Thoracic aorta (tissue), 2 donors: ENCODE results near the gene PPP4R3B. TPM values are rescaled to one million over a fixed set of nuclear protein-coding genes. Genes with fewer than 3 reads are reported as not detected.
A peak's percentile ranks its signal among the peaks of the same experiment; 100 is the strongest.

ENCODE experiments used
- ATAC-seq: fragments of 150-250 bp; one replicate; pipeline ENCODE4 v1.8.0; 2017; ENCODE audit warnings: low read depth; ENCODE audit not compliant: insufficient number of reproducible peaks, low FRiP score
- DNase-seq: peaks from one replicate; pipeline ENCODE4 v3.0.0-alpha.2; 2020; ENCODE audit warnings: low spot score
- H3K27ac ChIP-seq, 2 donors: fragments of 200-600 bp; sonication (generic); 1 replicate in 1 of 2; 2 replicates in 1 of 2; pipeline ENCODE4 v1.5.1; 2016; ENCODE audit warnings: mild to moderate bottlenecking in 2 of 2, moderate library complexity in 2 of 2
- H3K27me3 ChIP-seq: fragments of 200-600 bp; sonication (generic); replicated peaks from 2 replicates; pipeline ENCODE4 v1.6.0; 2016; ENCODE audit warnings: mild to moderate bottlenecking; ENCODE audit not compliant: insufficient read depth
- H3K36me3 ChIP-seq: fragments of 200-600 bp; sonication (generic); one replicate; pipeline ENCODE4 v1.5.1; 2016
- H3K4me1 ChIP-seq, 2 donors: fragments of 200-600 bp; sonication (generic); 1 replicate in 1 of 2; 2 replicates in 1 of 2; pipeline versions ENCODE4 v1.5.1 to v1.6.0; 2016; ENCODE audit warnings: low read depth in 2 of 2, mild to moderate bottlenecking in 1 of 2; ENCODE audit not compliant: control insufficient read depth in 1 of 2
- H3K4me3 ChIP-seq: fragments of 200-600 bp; sonication (generic); 2 replicates; pipeline ENCODE4 v1.5.1; 2016; ENCODE audit warnings: mild to moderate bottlenecking
- H3K9me3 ChIP-seq: fragments of 200-600 bp; sonication (generic); 2 replicates; pipeline ENCODE4 v1.5.1; 2016
- CTCF ChIP-seq: fragments of 200-600 bp; sonication (generic); IDR thresholded peaks from one replicate; pipeline ENCODE4 v1.5.1; 2019; ENCODE audit warnings: antibody characterized with exemption
- total RNA-seq, 2 donors: library from RNA; depleted of rRNA; stranded (reverse); fragments of >200 nt; gene quantifications; one replicate each; pipeline versions ENCODE4 v1.1.0 to v1.2.3, GENCODE V29; 2016

Gene PPP4R3B
- total RNA-seq, 2 donors from 2014 or later: 41.2 to 69.6 TPM

DNA sequence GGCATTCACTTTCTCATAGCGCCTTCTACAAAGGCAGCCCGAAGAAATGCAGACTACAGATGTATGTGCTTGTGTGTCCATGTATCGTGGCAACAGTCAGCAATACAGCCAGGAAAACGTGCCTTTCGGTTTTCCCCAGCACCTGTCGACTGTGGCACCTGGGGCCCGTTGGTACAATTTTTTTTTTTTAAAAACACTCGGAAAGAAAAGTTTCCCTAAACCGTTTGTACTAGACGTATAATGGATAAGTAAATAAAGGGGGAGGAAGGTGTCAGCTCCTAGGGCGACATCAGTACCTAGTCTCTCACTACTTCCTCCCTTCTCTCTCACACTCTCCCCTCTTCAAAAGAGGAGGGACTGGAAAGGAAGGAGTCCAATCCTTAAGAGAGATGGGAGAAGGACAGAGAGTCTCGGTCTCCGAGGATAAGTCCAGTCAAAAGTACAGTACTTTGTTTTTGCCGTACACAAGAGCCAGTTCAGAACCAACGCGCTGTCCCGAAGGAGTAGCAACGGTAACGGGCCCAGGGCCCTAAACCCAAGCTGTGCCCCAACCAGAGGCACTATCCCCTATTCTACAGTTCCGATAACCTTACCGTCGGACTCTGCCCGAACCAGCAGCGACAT lies 759 bp downstream of the PPP4R3B start:
- Histone ChIP-seq H3K9me3 (no peaks in the 10 kb centered on the region), H3K27me3 (no peaks in the 10 kb centered on the region), H3K4me3 (peak overlapping the region; percentile 93), H3K4me1 (peaks cover 24 to 43% of the 10 kb centered on the region in 2 donors), H3K27ac (peak overlapping the region; percentile 91 to 98), H3K36me3 (peaks cover 3% of the 10 kb centered on the region)
- no peak for ATAC-seq
- TF ChIP-seq CTCF: no peak
- DNase-seq: no peak

GRCh38 chr2:55611997-55612396 lies 5.4 kb downstream of the PPP4R3B start:
- H3K27me3 ChIP-seq: no peaks in the 10 kb centered on the region
- no peak for ATAC-seq

DNA sequence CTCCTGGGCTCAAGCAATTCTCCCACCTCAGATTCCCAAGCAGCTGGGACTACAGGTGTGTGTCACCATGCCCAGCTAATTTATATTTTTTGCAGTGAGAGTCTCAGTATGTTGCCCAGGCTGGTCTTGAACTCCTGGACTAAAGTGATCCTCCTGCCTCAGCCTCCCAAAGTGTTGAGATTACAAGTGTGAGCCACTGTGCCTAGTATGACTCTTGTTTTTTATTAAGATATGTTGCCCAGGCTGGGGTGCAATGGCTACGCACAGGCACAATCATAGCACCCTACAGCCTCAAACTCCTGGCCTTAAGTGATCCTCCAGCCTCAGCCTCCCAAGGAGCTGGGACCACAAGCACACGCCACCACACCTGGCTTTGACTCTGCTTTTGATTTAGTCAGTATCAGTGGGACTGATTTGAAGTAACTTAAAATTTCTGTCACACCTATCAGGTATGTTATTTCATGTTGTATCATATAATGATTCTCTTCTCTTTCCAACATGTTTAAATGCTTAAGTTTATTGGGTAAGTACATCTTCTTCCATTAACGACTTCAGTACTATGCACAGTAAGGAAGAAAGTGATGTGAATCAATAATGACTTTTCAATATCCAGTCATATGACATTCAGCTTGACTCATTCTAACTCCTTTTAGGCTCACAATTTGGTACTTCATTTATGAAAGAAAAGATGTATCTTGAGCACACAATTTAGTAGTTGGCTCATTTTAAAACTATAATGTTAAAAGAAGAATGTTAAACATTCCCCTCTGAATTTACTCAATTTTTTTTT lies 6.3 kb downstream of the PPP4R3B start:
- peaks cover 11 to 20% of the 10 kb centered on the region in 2 donors for H3K4me1 ChIP-seq
- H3K27me3 ChIP-seq: no peaks in the 10 kb centered on the region
- peaks cover 10% of the 10 kb centered on the region for H3K36me3 ChIP-seq
- no peak overlapping the region for H3K4me3 ChIP-seq
- no peak for TF ChIP-seq CTCF
- DNase-seq (no peak), ATAC-seq (no peak)
- H3K27ac ChIP-seq: no peak overlapping the region
- H3K9me3 ChIP-seq: no peaks in the 10 kb centered on the region

More at GRCh38 chr2:55611997-55612396, 5.4 kb downstream of the PPP4R3B start:
- Histone ChIP-seq H3K4me3 (no peak overlapping the region), H3K36me3 (peaks cover 10% of the 10 kb centered on the region), H3K9me3 (no peaks in the 10 kb centered on the region), H3K4me1 (peaks cover 11 to 23% of the 10 kb centered on the region in 2 donors), H3K27ac (no peak overlapping the region)
- no peak for DNase-seq
- TF ChIP-seq CTCF: no peak

DNA sequence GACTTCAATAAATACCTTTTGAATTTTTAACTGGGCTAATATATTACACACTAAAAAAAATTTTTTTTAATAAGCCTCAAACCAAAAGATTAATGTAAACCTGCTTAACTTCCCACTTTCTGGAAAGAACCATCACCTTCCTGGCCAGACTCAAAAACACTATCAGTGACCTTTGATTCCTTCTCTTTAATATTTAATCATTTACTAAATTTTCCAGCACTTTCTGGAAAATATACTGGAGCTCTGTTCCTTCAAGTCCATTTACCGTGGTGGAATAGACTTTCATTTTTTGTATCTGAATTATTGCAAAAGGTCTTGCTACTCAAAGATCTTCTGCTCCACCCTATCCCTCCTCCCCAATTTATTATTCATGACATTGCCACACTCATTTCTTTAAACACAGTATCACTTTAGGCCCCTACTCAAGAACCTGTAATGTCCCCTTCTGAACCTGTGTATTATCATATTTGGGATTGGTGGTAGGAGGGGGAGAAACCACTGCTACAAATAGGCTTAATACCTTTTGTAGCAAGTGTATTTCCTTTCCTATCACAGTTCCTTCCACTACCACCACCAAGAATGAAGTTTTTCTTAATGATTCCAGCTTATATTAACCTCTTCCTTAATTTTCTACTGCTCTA lies 7.4 kb downstream of the PPP4R3B start:
- Histone ChIP-seq H3K4me3 (no peak overlapping the region), H3K27ac (no peak overlapping the region), H3K9me3 (no peaks in the 10 kb centered on the region), H3K27me3 (no peaks in the 10 kb centered on the region), H3K4me1 (peaks cover 2 to 10% of the 10 kb centered on the region in 2 donors), H3K36me3 (peaks cover 10% of the 10 kb centered on the region)
- no peak for DNase-seq
- TF ChIP-seq CTCF: no peak
- no peak for ATAC-seq

GRCh38 chr2:55609193-55609794 lies 8.1 kb downstream of the PPP4R3B start:
- H3K27me3 ChIP-seq: no peaks in the 10 kb centered on the region
- ATAC-seq (no peak), DNase-seq (no peak)
- no peak overlapping the region for H3K4me3 ChIP-seq
- TF ChIP-seq CTCF: no peak
- peaks cover 10% of the 10 kb centered on the region for H3K36me3 ChIP-seq
- H3K9me3 ChIP-seq: no peaks in the 10 kb centered on the region
- peaks cover 6 to 13% of the 10 kb centered on the region in 2 donors for H3K4me1 ChIP-seq
- no peak overlapping the region for H3K27ac ChIP-seq
